K562 (cell line): ENCODE results near the gene PRR7. TPM values are rescaled to one million over a fixed set of nuclear protein-coding genes. Genes with fewer than 3 reads are reported as not detected.
A peak's percentile ranks its signal among the peaks of the same experiment; 100 is the strongest.

ENCODE experiments used
- ATAC-seq: fragments of 200-7000 bp; cut with Tn5 transposase; 3 replicates; pipeline ENCODE4 v1.9.1; 2020; ENCODE audit warnings: moderate library complexity
- BruUV-seq: library from RNA; stranded (reverse); fragments of 400-500 nt; replicated peaks from 2 replicates; lab custom pipeline; 2021; lab: Mats Ljungman, UMichigan
- CTCF ChIA-PET: fragments of 300-600 bp; formaldehyde crosslinking; extraction: SDS; loops from one replicate; lab custom pipeline; 2021; ENCODE audit warnings: low intra/inter-chr PET ratio; lab: Yijun Ruan, JAX
- POLR2A ChIA-PET: fragments of 300-600, 350-650 bp; sonication (Branson Sonifier 250); formaldehyde crosslinking; extraction: SDS; loops from one replicate; lab custom pipeline; 2021; ENCODE audit warnings: antibody characterized with exemption, inconsistent platforms; lab: Yijun Ruan, JAX
- DNase-seq, 4 experiments: peaks; one replicate each; pipeline versions ENCODE4 v3.0.0 to v3.0.0-alpha.2; 2011 to 2018; ENCODE audit warnings: low spot score in 3 of 4, mixed read lengths in 3 of 4; ENCODE audit errors: extremely low read depth in 1 of 4
- FAIRE-seq: peaks from 2 replicates; lab custom pipeline; 2011; peaks lifted over from hg19 to GRCh38; lab: Jason Lieb, UNC
- H2AFZ ChIP-seq: 2 replicates; pipeline ENCODE4 v1.6.0; 2011; ENCODE audit warnings: low read depth, low read length, control low read depth, inconsistent platforms
- H3K27ac ChIP-seq: fragments of 200-600 bp; 3 replicates; pipeline ENCODE4 v1.8.0; 2011; ENCODE audit warnings: low read depth, mild to moderate bottlenecking, control low read depth, inconsistent platforms, low read length, moderate library complexity, mixed read lengths; ENCODE audit errors: extremely low read depth
- H3K27me3 ChIP-seq, 2 experiments: fragments of 300-600 bp in 1 of 2; 2 replicates in 1 of 2; 3 replicates in 1 of 2; pipeline versions ENCODE4 v1.6.0 to v1.8.0; 2011; ENCODE audit warnings: inconsistent platforms in 2 of 2, low read length in 2 of 2, mild to moderate bottlenecking in 1 of 2, mixed read lengths in 1 of 2, moderate library complexity in 1 of 2; ENCODE audit not compliant: control insufficient read depth in 2 of 2, insufficient read depth in 2 of 2
- H3K36me3 ChIP-seq: fragments of 300-600 bp; 3 replicates; pipeline ENCODE4 v1.8.0; 2011; ENCODE audit warnings: mild to moderate bottlenecking, low read length, inconsistent platforms; ENCODE audit not compliant: control insufficient read depth, insufficient read depth
- H3K4me1 ChIP-seq, 2 experiments: fragments of 200-600 bp in 1 of 2; replicated peaks in 1 of 2; 2 replicates in 1 of 2; 3 replicates in 1 of 2; pipeline versions ENCODE4 v1.5.1 to v1.8.0; 2011; ENCODE audit warnings: inconsistent platforms in 2 of 2, low read length in 2 of 2, mild to moderate bottlenecking in 1 of 2, mixed read lengths in 1 of 2, moderate library complexity in 1 of 2; ENCODE audit not compliant: control insufficient read depth in 2 of 2, insufficient read depth in 2 of 2
- H3K4me2 ChIP-seq: 2 replicates; pipeline ENCODE4 v1.6.1; 2011; ENCODE audit warnings: low read length, control low read depth, inconsistent platforms, mixed read lengths; ENCODE audit not compliant: insufficient read depth
- H3K4me3 ChIP-seq: fragments of 200-600 bp; sonication (generic), shearing (Covaris generic); 2 replicates; pipeline ENCODE4 v1.5.1; 2016; ENCODE audit warnings: control low read depth, inconsistent platforms
- H3K79me2 ChIP-seq: fragments of 200-600 bp; 3 replicates; pipeline ENCODE4 v1.8.0; 2011; ENCODE audit warnings: low read length, inconsistent platforms; ENCODE audit not compliant: control insufficient read depth, insufficient read depth
- H3K9ac ChIP-seq, 2 experiments: 2 replicates each; pipeline versions ENCODE4 v1.6.0 to v1.6.1; 2011; ENCODE audit warnings: low read depth in 2 of 2, low read length in 2 of 2, control low read depth in 1 of 2, inconsistent platforms in 1 of 2, mild to moderate bottlenecking in 1 of 2, mixed read lengths in 1 of 2; ENCODE audit not compliant: insufficient read depth in 1 of 2
- H3K9me1 ChIP-seq: one replicate; pipeline ENCODE4 v1.6.0; 2011; ENCODE audit warnings: inconsistent platforms, mild to moderate bottlenecking, low read length, moderate library complexity; ENCODE audit not compliant: control insufficient read depth, insufficient read depth
- H3K9me3 ChIP-seq: replicated peaks from 2 replicates; pipeline ENCODE4 v1.5.1; 2011; ENCODE audit warnings: low read depth, low read length, inconsistent platforms; ENCODE audit not compliant: control insufficient read depth, insufficient read depth
- H4K20me1 ChIP-seq: replicated peaks from 2 replicates; pipeline ENCODE4 v1.6.1; 2011; ENCODE audit warnings: low read length, inconsistent platforms, mixed read lengths; ENCODE audit not compliant: control insufficient read depth, insufficient read depth
- CTCF ChIP-seq, 3 experiments: IDR thresholded peaks in 2 of 3; conservative IDR thresholded peaks in 1 of 3; 2 replicates each; pipeline ENCODE4 v1.5.1; 2011 to 2012; ENCODE audit warnings: low read length in 3 of 3, mild to moderate bottlenecking in 3 of 3, control low read depth in 2 of 3, improper control_type of control experiment in 1 of 3, inconsistent platforms in 1 of 3, low read depth in 1 of 3, mixed read lengths in 1 of 3, moderate library complexity in 1 of 3; ENCODE audit not compliant: insufficient read depth in 2 of 3
- ZNF232 ChIP-seq: sonication (generic); formaldehyde crosslinking; IDR thresholded peaks from 2 replicates; pipeline ENCODE4 v1.8.0; 2022; ENCODE audit warnings: mild to moderate bottlenecking, missing genetic modification reagents
- ZNF740 ChIP-seq, 3 experiments: fragments of 200-800 bp in 1 of 3; sonication (Bioruptor generic) in 1 of 3; sonication (generic) in 1 of 3; formaldehyde crosslinking in 1 of 3; IDR thresholded peaks; 2 replicates each; pipeline versions ENCODE4 v1.6.1 to v1.8.0; 2016 to 2022; ENCODE audit warnings: mild to moderate bottlenecking in 2 of 3, missing compliant biosample characterization in 2 of 3, missing genetic modification characterization in 2 of 3, missing genetic modification reagents in 1 of 3
- WGBS: fragments of 100-300 bp; shearing (Covaris generic); methylation state at CpG from one replicate; pipeline ENCODE4 v1.1.6; 2016; ENCODE audit warnings: low coverage, mixed read lengths; ENCODE audit not compliant: insufficient coverage; ENCODE audit errors: missing lambda C conversion rate; 5-methylcytosine and 5-hydroxymethylcytosine counted together
- in situ Hi-C: fragments of 300-500 bp; cut with MboI; formaldehyde crosslinking; loops from 4 replicates; pipeline ENCODE4 v1.15.0; 2018; ENCODE audit warnings: inconsistent platforms, mixed read lengths
- intact Hi-C: fragments of 100-400 bp; cut with micrococcal nuclease; formaldehyde crosslinking; loops from 2 replicates; pipeline ENCODE4 v1.14.2; 2022
- polyA plus RNA-seq, 8 experiments: library from polyadenylated mRNA; depleted of rRNA in 4 of 8; stranded (reverse) in 5 of 8; unstranded in 3 of 8; fragments of >200 nt; fragmentation: Nextera tagmentation in 2 of 8; fragmentation: Illumina TruSeq in 1 of 8; extraction: Ambion mirVana in 2 of 8; extraction: Trizol in 1 of 8; gene quantifications; 2 replicates each; pipeline versions ENCODE4 v1.2.1 to v1.2.3, GENCODE V29; 2011 to 2014; ENCODE audit warnings: inconsistent platforms in 1 of 8, missing spikeins in 1 of 8
- total RNA-seq, 7 experiments: library from RNA; depleted of rRNA in 6 of 7; stranded (reverse); fragments of >200 nt in 6 of 7; fragmentation: Illumina TruSeq in 2 of 7; extraction: Trizol in 2 of 7; gene quantifications; 2 replicates each; pipeline versions ENCODE4 v1.2.1 to v1.2.3, GENCODE V29; 2011 to 2021; ENCODE audit warnings: low replicate concordance in 1 of 7

The PRR7 gene
- total and polyA plus RNA-seq, 9 of the 15 experiments (the other 6 are each of a cell fraction or from before 2014, with no cell fraction given), result 0.80 to 11.3 (median 10.4) TPM; not detected in 4

GRCh38 chr5:177430972-177431316, 15.7 kb upstream of the PRR7 start:
- Histone ChIP-seq H3K4me2 (no peak overlapping the region), H3K9me3 (no peaks in the 10 kb centered on the region), H4K20me1 (peaks cover 22% of the 10 kb centered on the region; the same call in 1 of the 2 replicates), H3K36me3 (peaks cover 87% of the 10 kb centered on the region; the same call in 2 of the 3 replicates), H3K9ac (peak overlapping the region in 1 of 2 experiments; percentile 60; a peak in 2 of 4 replicates), H3K79me2 (peaks cover 50% of the 10 kb centered on the region), H3K4me1 (peaks cover 22 to 64% of the 10 kb centered on the region in 2 experiments), H3K27me3 (no peaks in the 10 kb centered on the region), H3K4me3 (no peak overlapping the region), H3K9me1 (no peaks in the 10 kb centered on the region), H2AFZ (no peak overlapping the region), H3K27ac (no peak overlapping the region)
- ChIA-PET POLR2A (interaction anchor here (10.8 kb wide), 1 partner anchor 14 kb away, joined by 210 read pairs; the partner anchor contains the start of gene PRR7), CTCF (no interaction called here)
- WGBS, result 90% methylated on average over 6 of the region's 7 CpGs
- intact Hi-C loops (no loop called here), in situ Hi-C loops (no loop called here)
- FAIRE-seq (no peak), ATAC-seq (no peak), DNase-seq (no peak)
- TF ChIP-seq ZNF740 (CRISPR knock-in tag; IDR thresholded peaks at IDR 0.05) (no peak), ZNF740 (tag; IDR thresholded peaks at IDR 0.05) (no peak), ZNF232 (CRISPR knock-in tag) (no peak), CTCF (IDR thresholded peaks at IDR 0.05 in 2 of 3, conservative IDR thresholded peaks at IDR 0.05 in 1 of 3; ENCODE audit: insufficient read depth in 2 of 3, low read depth in 1 of 3, low read length in 3 of 3) (no peak)
- BruUV-seq, result no TSS peak
